ENCODE data around the gene UBAC1.

UBAC1 gene

GRCh38 chr9:136004219-136004618, 43.0 kb upstream of the UBAC1 start:
- no peak for TF ChIP-seq TCF12 (IDR thresholded peaks at IDR 0.05; ENCODE audit: low read depth)
- no peak for TF ChIP-seq RAD21 (IDR thresholded peaks at IDR 0.05; ENCODE audit: low read depth)
- no peak for TF ChIP-seq ZBTB7A (IDR thresholded peaks at IDR 0.05; ENCODE audit: low read depth)
- TF ChIP-seq, protein P1, sequence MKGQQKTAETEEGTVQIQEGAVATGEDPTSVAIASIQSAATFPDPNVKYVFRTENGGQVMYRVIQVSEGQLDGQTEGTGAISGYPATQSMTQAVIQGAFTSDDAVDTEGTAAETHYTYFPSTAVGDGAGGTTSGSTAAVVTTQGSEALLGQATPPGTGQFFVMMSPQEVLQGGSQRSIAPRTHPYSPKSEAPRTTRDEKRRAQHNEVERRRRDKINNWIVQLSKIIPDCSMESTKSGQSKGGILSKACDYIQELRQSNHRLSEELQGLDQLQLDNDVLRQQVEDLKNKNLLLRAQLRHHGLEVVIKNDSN (IDR thresholded peaks at IDR 0.05): no peak
- no peak for TF ChIP-seq TAF1 (IDR thresholded peaks at IDR 0.05; ENCODE audit: low read depth)
- TF ChIP-seq EGR1 (IDR thresholded peaks at IDR 0.05): no peak
- TF ChIP-seq EP300 (IDR thresholded peaks at IDR 0.05; ENCODE audit: borderline replicate concordance): no peak

DNA sequence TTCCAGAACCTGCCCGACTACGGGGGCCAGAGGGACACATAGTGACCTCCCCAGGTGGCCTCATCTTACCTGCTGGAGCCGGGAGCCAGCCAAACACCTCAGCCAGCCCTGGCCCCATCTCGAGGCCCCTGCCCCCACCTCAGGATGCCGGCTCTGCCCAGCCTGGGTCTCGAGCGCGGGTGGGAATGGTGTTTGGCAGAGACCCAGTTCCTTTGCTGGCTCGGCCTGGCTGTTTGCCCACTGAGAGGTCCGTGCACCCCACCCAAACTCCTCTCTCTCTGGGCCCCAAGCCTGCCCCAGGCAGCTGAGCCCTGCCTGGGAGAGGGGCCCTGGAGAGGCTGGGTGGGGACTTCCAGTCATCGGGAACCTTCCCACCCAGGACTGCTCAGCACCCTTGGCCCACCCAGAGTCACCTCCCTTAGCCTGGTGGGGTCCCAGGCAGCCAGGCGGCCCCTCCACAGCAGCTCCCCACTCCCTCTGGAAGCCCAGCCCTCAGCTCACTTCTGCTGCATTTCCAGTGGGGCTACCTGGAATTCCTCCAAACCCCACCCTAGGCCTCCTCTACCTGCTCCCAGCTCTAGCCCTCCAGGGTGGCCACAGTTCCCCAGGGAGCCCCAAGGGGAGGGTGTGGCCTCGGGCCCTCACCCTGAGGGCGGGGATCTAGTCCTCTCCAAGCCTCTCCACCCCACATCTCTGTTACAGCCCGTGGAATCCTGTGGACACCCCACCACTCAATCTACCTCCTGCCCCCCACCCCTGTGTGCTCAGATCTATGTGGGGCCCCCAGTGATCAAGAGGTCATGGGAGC, 42.4 kb upstream of the UBAC1 start:
- no peak for TF ChIP-seq TCF12 (IDR thresholded peaks at IDR 0.05; ENCODE audit: low read depth)
- TF ChIP-seq CREB1 (IDR thresholded peaks at IDR 0.05; ENCODE audit: low read depth): no peak
- TF ChIP-seq, protein P1 (IDR thresholded peaks at IDR 0.05): no peak
- no peak for TF ChIP-seq EP300 (IDR thresholded peaks at IDR 0.05; ENCODE audit: borderline replicate concordance)
- TF ChIP-seq FOXM1 (IDR thresholded peaks at IDR 0.05; ENCODE audit: borderline replicate concordance, low read depth): no peak
- no peak for TF ChIP-seq TAF1 (IDR thresholded peaks at IDR 0.05; ENCODE audit: low read depth)
- TF ChIP-seq MAX (IDR thresholded peaks at IDR 0.05): no peak
- TF ChIP-seq, protein P2, sequence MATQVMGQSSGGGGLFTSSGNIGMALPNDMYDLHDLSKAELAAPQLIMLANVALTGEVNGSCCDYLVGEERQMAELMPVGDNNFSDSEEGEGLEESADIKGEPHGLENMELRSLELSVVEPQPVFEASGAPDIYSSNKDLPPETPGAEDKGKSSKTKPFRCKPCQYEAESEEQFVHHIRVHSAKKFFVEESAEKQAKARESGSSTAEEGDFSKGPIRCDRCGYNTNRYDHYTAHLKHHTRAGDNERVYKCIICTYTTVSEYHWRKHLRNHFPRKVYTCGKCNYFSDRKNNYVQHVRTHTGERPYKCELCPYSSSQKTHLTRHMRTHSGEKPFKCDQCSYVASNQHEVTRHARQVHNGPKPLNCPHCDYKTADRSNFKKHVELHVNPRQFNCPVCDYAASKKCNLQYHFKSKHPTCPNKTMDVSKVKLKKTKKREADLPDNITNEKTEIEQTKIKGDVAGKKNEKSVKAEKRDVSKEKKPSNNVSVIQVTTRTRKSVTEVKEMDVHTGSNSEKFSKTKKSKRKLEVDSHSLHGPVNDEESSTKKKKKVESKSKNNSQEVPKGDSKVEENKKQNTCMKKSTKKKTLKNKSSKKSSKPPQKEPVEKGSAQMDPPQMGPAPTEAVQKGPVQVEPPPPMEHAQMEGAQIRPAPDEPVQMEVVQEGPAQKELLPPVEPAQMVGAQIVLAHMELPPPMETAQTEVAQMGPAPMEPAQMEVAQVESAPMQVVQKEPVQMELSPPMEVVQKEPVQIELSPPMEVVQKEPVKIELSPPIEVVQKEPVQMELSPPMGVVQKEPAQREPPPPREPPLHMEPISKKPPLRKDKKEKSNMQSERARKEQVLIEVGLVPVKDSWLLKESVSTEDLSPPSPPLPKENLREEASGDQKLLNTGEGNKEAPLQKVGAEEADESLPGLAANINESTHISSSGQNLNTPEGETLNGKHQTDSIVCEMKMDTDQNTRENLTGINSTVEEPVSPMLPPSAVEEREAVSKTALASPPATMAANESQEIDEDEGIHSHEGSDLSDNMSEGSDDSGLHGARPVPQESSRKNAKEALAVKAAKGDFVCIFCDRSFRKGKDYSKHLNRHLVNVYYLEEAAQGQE (IDR thresholded peaks at IDR 0.05; ENCODE audit: low read depth): no peak
- no peak for TF ChIP-seq YY1 (IDR thresholded peaks at IDR 0.05; ENCODE audit: low read depth)
- no peak for TF ChIP-seq TEAD4 (IDR thresholded peaks at IDR 0.05)
- no peak for TF ChIP-seq RAD21 (IDR thresholded peaks at IDR 0.05; ENCODE audit: low read depth)
- no peak for TF ChIP-seq ZBTB7A (IDR thresholded peaks at IDR 0.05; ENCODE audit: low read depth)
- TF ChIP-seq CEBPB (IDR thresholded peaks at IDR 0.05): no peak
- no peak for TF ChIP-seq NFIC (IDR thresholded peaks at IDR 0.05)
- TF ChIP-seq EGR1 (IDR thresholded peaks at IDR 0.05): no peak

DNA sequence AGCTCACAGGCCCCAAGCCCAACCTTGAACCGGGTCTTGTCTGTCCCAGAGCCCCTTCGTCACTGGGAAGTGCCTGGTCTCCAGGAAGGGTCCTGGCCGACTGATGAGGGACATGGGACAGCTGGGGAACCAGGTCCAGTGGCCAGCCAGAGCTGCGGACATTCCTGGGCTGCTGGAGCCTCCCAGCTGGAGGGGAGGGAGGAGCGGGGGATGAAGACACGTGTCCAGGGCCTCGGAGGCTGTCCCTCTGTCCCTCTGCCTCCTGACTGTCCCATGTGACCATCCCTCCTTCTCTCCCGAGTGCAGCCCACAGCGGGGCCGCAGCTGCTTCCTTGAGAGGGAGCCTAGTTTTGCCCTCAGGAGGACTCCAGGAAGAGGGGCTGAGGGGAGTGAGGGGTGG, 41.7 kb upstream of the UBAC1 start:
- TF ChIP-seq EP300 (IDR thresholded peaks at IDR 0.05; ENCODE audit: borderline replicate concordance): no peak
- TF ChIP-seq YY1 (IDR thresholded peaks at IDR 0.05; ENCODE audit: low read depth): no peak
- no peak for TF ChIP-seq FOXM1 (IDR thresholded peaks at IDR 0.05; ENCODE audit: borderline replicate concordance, low read depth)
- TF ChIP-seq ZBTB7A (IDR thresholded peaks at IDR 0.05; ENCODE audit: low read depth): no peak
- TF ChIP-seq TEAD4 (IDR thresholded peaks at IDR 0.05): no peak
- TF ChIP-seq MAX (IDR thresholded peaks at IDR 0.05): no peak
- TF ChIP-seq CEBPB (IDR thresholded peaks at IDR 0.05): no peak
- no peak for TF ChIP-seq TAF1 (IDR thresholded peaks at IDR 0.05; ENCODE audit: low read depth)
- TF ChIP-seq CREB1 (IDR thresholded peaks at IDR 0.05; ENCODE audit: low read depth): no peak
- TF ChIP-seq NFIC (IDR thresholded peaks at IDR 0.05): no peak
- TF ChIP-seq EGR1 (IDR thresholded peaks at IDR 0.05): no peak
- TF ChIP-seq, protein P2 (IDR thresholded peaks at IDR 0.05; ENCODE audit: low read depth): no peak
- TF ChIP-seq RAD21 (IDR thresholded peaks at IDR 0.05; ENCODE audit: low read depth): no peak
- TF ChIP-seq TCF12 (IDR thresholded peaks at IDR 0.05; ENCODE audit: low read depth): no peak
- TF ChIP-seq, protein P1 (IDR thresholded peaks at IDR 0.05): no peak

- no peak for TF ChIP-seq FOXM1 (IDR thresholded peaks at IDR 0.05; ENCODE audit: borderline replicate concordance, low read depth)
Observed at GRCh38 chr9:136002215-136002614, 41.0 kb upstream of the UBAC1 start.

DNA sequence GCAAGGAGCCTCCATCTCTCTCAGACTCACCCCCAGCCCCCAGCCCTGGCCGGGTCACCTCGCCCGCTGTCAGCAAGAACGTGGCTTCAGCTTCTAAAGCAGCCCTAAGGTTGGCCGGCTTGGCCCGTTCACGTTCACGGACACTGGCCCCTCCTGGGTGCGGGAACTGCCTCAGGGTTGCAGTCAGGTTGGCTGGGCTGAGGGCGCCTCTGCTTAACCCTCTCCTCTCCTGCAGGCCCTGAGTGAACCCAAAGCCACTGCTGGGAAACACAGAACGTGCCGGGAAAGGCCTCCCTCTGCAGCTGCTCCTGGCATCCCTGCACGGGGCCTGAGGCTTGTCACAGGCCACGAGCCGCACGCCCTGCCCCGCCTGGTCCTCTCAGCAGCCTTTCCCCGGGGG, 40.1 kb upstream of the UBAC1 start:
- TF ChIP-seq RAD21 (IDR thresholded peaks at IDR 0.05; ENCODE audit: low read depth) (no peak), EP300 (IDR thresholded peaks at IDR 0.05; ENCODE audit: borderline replicate concordance) (no peak), CREB1 (IDR thresholded peaks at IDR 0.05; ENCODE audit: low read depth) (no peak), EGR1 (IDR thresholded peaks at IDR 0.05) (no peak), CEBPB (IDR thresholded peaks at IDR 0.05) (no peak), MAX (IDR thresholded peaks at IDR 0.05) (no peak), TCF12 (IDR thresholded peaks at IDR 0.05; ENCODE audit: low read depth) (no peak), YY1 (IDR thresholded peaks at IDR 0.05; ENCODE audit: low read depth) (no peak), ZBTB7A (IDR thresholded peaks at IDR 0.05; ENCODE audit: low read depth) (no peak), FOXM1 (IDR thresholded peaks at IDR 0.05; ENCODE audit: borderline replicate concordance, low read depth) (no peak)
- TF ChIP-seq, protein P1 (IDR thresholded peaks at IDR 0.05): no peak
- TF ChIP-seq, protein P2 (IDR thresholded peaks at IDR 0.05; ENCODE audit: low read depth): no peak

Measured in Ishikawa (cell line).